ENCODE measurements around the gene SPATC1L.

The SPATC1L gene

DNA sequence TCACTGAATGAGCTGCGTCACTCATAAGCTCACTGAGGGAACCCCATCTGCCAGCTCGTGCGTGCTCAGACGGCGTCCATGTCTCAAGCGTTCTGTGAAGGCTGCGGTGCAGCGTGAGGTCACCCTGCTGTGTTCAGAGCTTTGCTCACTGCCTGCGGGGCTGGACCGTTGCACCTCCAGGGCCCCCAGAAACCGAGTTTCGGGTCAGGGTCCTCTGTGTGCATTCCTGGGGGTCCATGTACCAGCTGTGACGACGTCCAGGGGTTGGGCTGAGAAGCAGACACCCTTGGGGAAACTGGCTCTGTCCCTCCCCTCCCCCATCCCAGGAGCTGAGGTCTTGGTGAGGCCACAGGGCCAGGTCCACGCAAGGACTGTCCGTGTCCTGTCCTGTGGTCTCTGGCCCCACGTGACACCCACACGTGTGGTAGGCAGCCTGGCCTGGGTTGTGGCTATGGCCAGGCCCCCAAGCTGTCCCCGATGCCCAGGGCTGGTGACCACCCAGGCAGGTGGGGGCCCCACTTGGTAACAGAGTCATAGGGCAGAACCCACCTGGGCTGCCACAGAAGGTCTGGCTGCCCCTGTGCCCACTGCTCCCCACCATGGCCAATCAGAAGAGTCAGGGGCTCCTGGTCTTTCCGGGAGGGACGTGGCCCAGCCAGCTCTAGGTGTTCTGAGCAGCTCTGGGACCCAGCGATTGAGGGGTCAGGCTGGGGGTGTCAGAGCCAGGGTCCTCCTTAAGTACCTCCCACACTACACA, 53.2 kb downstream of the SPATC1L start:
- ChIA-PET POLR2A (interaction anchor here (1.0 to 1.3 kb wide), 2 partner anchors 12 to 14 kb away, joined by 3 read pairs; no protein-coding TSS in a partner anchor), CTCF (no interaction called here)
- no peak for TF ChIP-seq LEF1 (IDR thresholded peaks at IDR 0.05; ENCODE audit: borderline replicate concordance)
- TF ChIP-seq L3MBTL2 (conservative IDR thresholded peaks at IDR 0.05), result no peak
- no peak for TF ChIP-seq ZNF384 (IDR thresholded peaks at IDR 0.05)
- no peak for TF ChIP-seq BHLHE40 (IDR thresholded peaks at IDR 0.05; ENCODE audit: borderline replicate concordance)
- no peak for TF ChIP-seq FOXM1 (IDR thresholded peaks at IDR 0.05; ENCODE audit: borderline replicate concordance)
- TF ChIP-seq NFRKB (IDR thresholded peaks at IDR 0.05), result no peak
- TF ChIP-seq ARNT (IDR thresholded peaks at IDR 0.05), result no peak
- no peak for TF ChIP-seq SP1 (IDR thresholded peaks at IDR 0.05)
- no peak for TF ChIP-seq FOXA1 (IDR thresholded peaks at IDR 0.05)
- no peak for TF ChIP-seq FOXK2 (IDR thresholded peaks at IDR 0.05)
- TF ChIP-seq, protein P1, sequence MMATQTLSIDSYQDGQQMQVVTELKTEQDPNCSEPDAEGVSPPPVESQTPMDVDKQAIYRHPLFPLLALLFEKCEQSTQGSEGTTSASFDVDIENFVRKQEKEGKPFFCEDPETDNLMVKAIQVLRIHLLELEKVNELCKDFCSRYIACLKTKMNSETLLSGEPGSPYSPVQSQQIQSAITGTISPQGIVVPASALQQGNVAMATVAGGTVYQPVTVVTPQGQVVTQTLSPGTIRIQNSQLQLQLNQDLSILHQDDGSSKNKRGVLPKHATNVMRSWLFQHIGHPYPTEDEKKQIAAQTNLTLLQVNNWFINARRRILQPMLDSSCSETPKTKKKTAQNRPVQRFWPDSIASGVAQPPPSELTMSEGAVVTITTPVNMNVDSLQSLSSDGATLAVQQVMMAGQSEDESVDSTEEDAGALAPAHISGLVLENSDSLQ (IDR thresholded peaks at IDR 0.05), result no peak
- no peak for TF ChIP-seq CTBP1 (IDR thresholded peaks at IDR 0.05; ENCODE audit: borderline replicate concordance)
- TF ChIP-seq TARDBP (IDR thresholded peaks at IDR 0.05), result no peak
- no peak for TF ChIP-seq ELF4 (IDR thresholded peaks at IDR 0.05)
- no peak for TF ChIP-seq SUZ12 (IDR thresholded peaks at IDR 0.05)
- TF ChIP-seq HDGF (IDR thresholded peaks at IDR 0.05; ENCODE audit: borderline replicate concordance), result no peak
- no peak for DNase-seq (ENCODE audit: extremely low spot score)

DNA sequence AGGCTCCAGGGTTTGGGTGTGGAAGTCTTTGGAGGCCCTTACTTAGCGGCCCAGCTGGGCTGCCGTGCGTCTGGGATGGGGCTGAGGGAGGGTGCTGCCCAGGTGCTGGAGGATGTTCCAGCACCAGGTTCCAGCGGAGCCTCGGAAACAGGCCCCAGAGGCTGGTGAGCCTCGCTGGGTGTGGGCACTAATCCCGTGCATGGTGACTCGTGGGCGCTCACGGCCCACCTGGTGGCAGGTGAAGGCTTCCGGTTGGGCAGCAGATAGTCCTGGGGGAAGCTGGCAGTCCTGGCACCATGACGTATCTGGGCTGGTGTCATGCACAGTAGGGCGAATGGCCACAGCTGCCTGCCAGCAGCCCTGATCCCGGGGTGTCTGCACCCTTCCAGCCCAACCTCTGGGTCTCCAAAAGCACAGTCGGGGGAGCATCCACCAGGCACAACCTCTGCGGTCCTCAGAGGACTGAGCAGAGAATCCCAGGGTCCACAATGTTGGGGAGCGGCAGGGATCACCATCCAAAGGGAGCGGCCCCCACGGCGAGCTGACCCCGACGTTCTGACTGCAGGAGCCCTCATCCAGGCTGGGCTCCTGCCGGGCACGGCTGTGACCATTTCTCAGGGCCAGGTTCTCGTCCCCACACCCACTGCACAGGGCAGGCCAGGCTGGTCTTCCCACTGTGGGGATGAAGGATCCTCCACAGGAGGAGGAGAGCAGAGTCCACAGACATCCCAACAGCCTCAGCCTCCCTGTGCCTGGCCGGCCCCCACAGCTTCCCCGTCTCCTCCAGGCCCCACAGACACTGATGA, 54.2 kb downstream of the SPATC1L start:
- no peak for DNase-seq (ENCODE audit: extremely low spot score)
- CTCF ChIA-PET, result interaction anchor here (1.6 kb wide), 1 partner anchor 14 kb away, joined by 5 read pairs; no protein-coding TSS in a partner anchor
- POLR2A ChIA-PET, result interaction anchor here (1.0 to 1.3 kb wide), 2 partner anchors 13 kb away, joined by 3 read pairs; no protein-coding TSS in a partner anchor
- no peak for TF ChIP-seq FOXM1 (IDR thresholded peaks at IDR 0.05; ENCODE audit: borderline replicate concordance)
- TF ChIP-seq NFRKB (IDR thresholded peaks at IDR 0.05), result no peak
- TF ChIP-seq HDGF (IDR thresholded peaks at IDR 0.05; ENCODE audit: borderline replicate concordance), result no peak
- no peak for TF ChIP-seq ELF4 (IDR thresholded peaks at IDR 0.05)
- TF ChIP-seq FOXK2 (IDR thresholded peaks at IDR 0.05), result no peak
- TF ChIP-seq, protein P1 (IDR thresholded peaks at IDR 0.05), result no peak
- no peak for TF ChIP-seq BHLHE40 (IDR thresholded peaks at IDR 0.05; ENCODE audit: borderline replicate concordance)
- no peak for TF ChIP-seq ZNF384 (IDR thresholded peaks at IDR 0.05)
- no peak for TF ChIP-seq L3MBTL2 (conservative IDR thresholded peaks at IDR 0.05)
- TF ChIP-seq SUZ12 (IDR thresholded peaks at IDR 0.05), result no peak
- no peak for TF ChIP-seq CTBP1 (IDR thresholded peaks at IDR 0.05; ENCODE audit: borderline replicate concordance)

DNA sequence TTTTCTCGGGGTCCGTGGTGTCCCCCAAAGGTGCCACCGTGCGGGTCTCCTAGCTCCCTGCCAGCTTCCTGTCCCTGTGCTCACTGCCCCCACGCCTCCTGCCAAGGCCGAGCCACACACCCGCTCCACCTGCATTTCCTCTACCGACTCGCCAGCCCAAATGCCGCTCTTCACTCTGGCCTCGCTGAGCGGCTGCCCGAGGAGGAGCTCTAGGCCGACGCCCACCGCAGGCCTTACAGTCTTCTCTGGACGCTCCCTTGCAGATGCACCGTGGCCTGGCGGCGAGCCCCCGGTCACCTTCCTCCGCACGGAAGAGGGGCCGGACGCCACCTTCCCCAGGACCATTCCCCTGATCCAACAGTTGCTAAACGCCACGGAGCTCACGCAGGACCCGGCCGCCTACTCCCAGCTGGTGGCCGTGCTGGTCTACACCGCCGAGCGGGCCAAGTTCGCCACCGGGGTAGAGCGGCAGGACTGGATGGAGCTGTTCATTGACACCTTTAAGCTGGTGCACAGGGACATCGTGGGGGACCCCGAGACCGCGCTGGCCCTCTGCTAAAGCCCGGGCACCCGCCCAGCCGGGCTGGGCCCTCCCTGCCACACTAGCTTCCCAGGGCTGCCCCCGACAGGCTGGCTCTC, 55.2 kb downstream of the SPATC1L start:
- POLR2A ChIA-PET, result interaction anchor here (1.5 kb wide), 1 partner anchor 14 kb away, joined by 5 read pairs; no protein-coding TSS in a partner anchor
- DNase-seq (ENCODE audit: extremely low spot score), result no peak
- CTCF ChIA-PET, result interaction anchor here (1.6 kb wide), 1 partner anchor 15 kb away, joined by 5 read pairs; no protein-coding TSS in a partner anchor
- no peak for TF ChIP-seq BHLHE40 (IDR thresholded peaks at IDR 0.05; ENCODE audit: borderline replicate concordance)
- no peak for TF ChIP-seq ARNT (IDR thresholded peaks at IDR 0.05)

DNA sequence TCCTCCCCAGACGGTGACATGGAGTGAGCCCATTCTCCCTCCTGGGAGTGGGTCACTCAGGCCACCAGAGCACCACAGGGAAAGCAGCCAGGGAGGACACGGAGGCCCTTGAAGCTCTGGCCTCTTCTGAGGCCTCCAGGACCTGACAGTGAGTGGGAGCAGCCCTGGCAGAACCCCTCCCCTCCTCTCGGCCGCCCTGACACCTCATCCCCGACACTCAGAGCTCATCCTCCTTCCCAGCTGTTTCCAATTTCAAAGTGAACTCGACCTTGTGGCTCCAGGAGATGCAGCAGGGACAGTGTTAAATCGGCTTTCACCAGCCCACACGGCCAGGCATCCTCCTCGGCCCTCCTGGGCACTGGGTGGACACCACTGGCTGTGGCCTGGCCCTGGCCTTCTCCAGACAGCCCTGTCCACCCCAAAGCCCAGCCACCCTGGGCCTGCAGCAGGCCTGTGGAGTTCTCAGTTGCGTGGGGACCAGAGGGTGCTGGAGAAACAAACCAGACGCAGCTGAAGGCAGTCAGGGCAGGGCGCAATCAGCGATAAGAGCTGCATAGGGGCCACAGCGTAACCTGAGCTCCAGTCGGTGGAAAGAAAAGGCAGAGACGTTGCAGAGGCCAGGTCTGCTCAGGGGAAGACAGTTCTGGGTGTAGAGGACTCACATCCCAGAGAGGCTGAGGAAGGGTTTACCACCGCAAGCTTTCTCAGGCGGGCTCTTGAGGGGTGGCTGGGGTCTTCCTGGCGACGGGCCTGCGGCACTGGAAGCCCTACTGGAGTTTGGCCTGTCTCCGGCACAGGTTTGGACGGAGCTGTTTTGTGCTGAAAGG, 55.9 kb downstream of the SPATC1L start:
- CTCF ChIA-PET, result no interaction called here
- POLR2A ChIA-PET, result interaction anchor here (1.5 kb wide), 1 partner anchor 15 kb away, joined by 5 read pairs; no protein-coding TSS in a partner anchor
- DNase-seq (ENCODE audit: extremely low spot score), result no peak
- TF ChIP-seq BHLHE40 (IDR thresholded peaks at IDR 0.05; ENCODE audit: borderline replicate concordance) (no peak), CTBP1 (IDR thresholded peaks at IDR 0.05; ENCODE audit: borderline replicate concordance) (no peak), L3MBTL2 (conservative IDR thresholded peaks at IDR 0.05) (no peak), FOXA1 (IDR thresholded peaks at IDR 0.05) (no peak), HDGF (IDR thresholded peaks at IDR 0.05; ENCODE audit: borderline replicate concordance) (no peak)
- TF ChIP-seq, protein P1 (IDR thresholded peaks at IDR 0.05), result no peak

Measured in HEK293T (cell line).